Measurements from ENCODE around the gene DGKB.

- no peak for TF ChIP-seq POLR2A (IDR thresholded peaks at IDR 0.05)
- TF ChIP-seq, protein P1, sequence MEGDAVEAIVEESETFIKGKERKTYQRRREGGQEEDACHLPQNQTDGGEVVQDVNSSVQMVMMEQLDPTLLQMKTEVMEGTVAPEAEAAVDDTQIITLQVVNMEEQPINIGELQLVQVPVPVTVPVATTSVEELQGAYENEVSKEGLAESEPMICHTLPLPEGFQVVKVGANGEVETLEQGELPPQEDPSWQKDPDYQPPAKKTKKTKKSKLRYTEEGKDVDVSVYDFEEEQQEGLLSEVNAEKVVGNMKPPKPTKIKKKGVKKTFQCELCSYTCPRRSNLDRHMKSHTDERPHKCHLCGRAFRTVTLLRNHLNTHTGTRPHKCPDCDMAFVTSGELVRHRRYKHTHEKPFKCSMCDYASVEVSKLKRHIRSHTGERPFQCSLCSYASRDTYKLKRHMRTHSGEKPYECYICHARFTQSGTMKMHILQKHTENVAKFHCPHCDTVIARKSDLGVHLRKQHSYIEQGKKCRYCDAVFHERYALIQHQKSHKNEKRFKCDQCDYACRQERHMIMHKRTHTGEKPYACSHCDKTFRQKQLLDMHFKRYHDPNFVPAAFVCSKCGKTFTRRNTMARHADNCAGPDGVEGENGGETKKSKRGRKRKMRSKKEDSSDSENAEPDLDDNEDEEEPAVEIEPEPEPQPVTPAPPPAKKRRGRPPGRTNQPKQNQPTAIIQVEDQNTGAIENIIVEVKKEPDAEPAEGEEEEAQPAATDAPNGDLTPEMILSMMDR (IDR thresholded peaks at IDR 0.05), result no peak
Measured at GRCh38 chr7:14286036-14286435, 616.5 kb downstream of the DGKB start.

All from body of pancreas (tissue), 4 donors.